Adipocyte (in vitro differentiated cells): ENCODE results near the gene LAMA4.
"Not testable (repeated sequence)": the region's sequence is repeated elsewhere in the genome, so short reads cannot be mapped to it uniquely, and the experiment has no call there.

ENCODE experiments used
- DNase-seq: peaks from one replicate; pipeline ENCODE4 v3.0.0-alpha.2; 2015; ENCODE audit warnings: low read depth
- H3K27me3 ChIP-seq: replicated peaks from 2 replicates; pipeline ENCODE4 v1.7.0; 2013; ENCODE audit warnings: mild to moderate bottlenecking, low read length, moderate library complexity; ENCODE audit not compliant: control insufficient read depth, insufficient read depth
- H3K36me3 ChIP-seq: 2 replicates; pipeline ENCODE4 v1.7.0; 2013; ENCODE audit warnings: low read length, mild to moderate bottlenecking, moderate library complexity; ENCODE audit not compliant: control insufficient read depth, insufficient read depth, severe bottlenecking
- H3K4me1 ChIP-seq: 2 replicates; pipeline ENCODE4 v1.7.0; 2013; ENCODE audit warnings: mild to moderate bottlenecking, low read length, moderate library complexity; ENCODE audit not compliant: control insufficient read depth, insufficient read depth
- H3K4me3 ChIP-seq: 2 replicates; pipeline ENCODE4 v1.7.0; 2013; ENCODE audit warnings: mild to moderate bottlenecking, low read length, moderate library complexity
- H3K9ac ChIP-seq: 2 replicates; pipeline ENCODE4 v1.7.0; 2013; ENCODE audit warnings: mild to moderate bottlenecking, low read length, moderate library complexity
- H3K9me3 ChIP-seq: 2 replicates; pipeline ENCODE4 v1.7.0; 2013; ENCODE audit warnings: mild to moderate bottlenecking, low read length, moderate library complexity; ENCODE audit not compliant: control insufficient read depth

Gene LAMA4

DNA sequence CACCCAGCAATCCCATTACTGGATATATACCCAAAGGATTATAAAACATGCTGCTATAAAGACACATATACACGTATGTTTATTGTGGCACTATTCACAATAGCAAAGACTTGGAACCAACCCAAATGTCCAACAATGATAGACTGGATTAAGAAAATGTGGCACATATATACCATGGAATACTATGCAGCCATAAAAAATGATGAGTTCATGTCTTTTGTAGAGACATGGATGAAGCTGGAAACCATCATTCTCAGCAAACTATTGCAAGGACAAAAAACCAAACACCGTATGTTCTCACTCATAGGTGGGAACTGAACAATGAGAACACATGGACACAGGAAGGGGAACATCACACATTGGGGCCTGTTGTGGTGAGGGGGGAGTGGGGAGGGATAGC is 148.3 kb downstream of the LAMA4 start:
- H3K4me1 ChIP-seq, H3K27me3 ChIP-seq, H3K9ac ChIP-seq, DNase-seq, H3K4me3 ChIP-seq, H3K9me3 ChIP-seq: not testable (repeated sequence)
- peaks cover 59% of the 10 kb centered on the region for H3K36me3 ChIP-seq

DNA sequence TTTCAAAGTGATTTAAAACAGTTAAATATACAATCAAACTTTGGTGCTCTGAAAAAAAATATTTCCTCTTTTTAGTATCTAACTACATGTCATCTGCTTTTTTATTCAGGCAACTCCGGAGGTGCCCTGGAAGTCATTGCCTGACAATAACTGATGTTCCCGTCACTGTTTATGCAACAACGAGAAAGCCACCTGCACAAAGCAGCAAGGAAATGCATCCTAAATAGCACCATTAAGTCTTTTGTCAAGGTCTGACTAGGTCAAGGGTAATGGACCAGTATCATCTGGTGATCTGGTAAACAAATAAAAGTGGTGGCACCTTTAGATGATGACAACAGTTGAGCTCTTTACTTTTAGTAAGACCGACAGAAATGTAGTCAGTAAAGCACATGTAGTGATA is 153.8 kb downstream of the LAMA4 start:
- H3K4me1 ChIP-seq = no peaks in the 10 kb centered on the region
- DNase-seq = no peak
- peaks cover 16% of the 10 kb centered on the region for H3K36me3 ChIP-seq
- H3K9ac ChIP-seq = no peak overlapping the region
- H3K9me3 ChIP-seq = no peaks in the 10 kb centered on the region
- no peak overlapping the region for H3K4me3 ChIP-seq
- H3K27me3 ChIP-seq = no peaks in the 10 kb centered on the region

DNA sequence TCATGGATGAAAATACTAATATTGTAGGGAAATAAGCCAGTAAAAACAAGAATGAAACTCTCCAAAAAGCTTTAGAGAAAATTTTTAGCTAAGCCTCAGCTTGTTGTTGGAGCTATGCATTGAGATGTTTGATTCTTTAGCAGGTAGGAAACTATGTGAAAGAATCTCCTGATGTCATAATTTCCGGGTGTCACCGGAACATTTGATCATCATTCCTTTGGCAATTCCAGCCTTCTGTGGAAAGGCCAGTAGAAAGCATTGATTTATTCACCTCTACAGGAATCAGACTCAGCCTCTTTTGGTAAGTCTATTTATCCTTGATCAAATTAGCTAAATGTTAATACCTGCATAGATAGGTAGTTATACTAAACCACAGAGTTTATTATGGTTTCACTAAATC is 157.5 kb downstream of the LAMA4 start:
- DNase-seq = no peak
- Histone ChIP-seq H3K9me3 (no peaks in the 10 kb centered on the region), H3K27me3 (no peaks in the 10 kb centered on the region), H3K4me1 (no peaks in the 10 kb centered on the region), H3K9ac (no peak overlapping the region), H3K4me3 (no peak overlapping the region), H3K36me3 (peaks cover 9% of the 10 kb centered on the region)

DNA sequence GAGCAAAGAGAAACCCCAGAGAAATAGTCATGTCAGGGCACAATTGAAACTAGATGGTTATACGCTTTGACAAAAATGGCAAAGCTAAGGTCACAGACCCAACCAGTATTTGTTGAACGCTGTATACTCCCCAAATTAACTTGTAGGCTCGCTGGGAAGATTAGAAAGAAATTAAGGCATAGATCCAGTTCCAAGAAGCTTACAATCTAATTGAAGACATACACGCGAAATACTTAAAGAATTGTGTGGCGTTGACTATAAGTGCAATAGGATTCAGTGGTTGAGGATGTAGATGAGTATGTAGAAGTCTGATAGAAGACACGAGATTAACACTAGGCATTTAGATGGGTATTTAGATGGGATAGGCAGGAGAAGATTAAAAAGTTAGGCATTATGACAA is 166.5 kb downstream of the LAMA4 start:
- DNase-seq = peak; percentile 55
- H3K9me3 ChIP-seq = no peaks in the 10 kb centered on the region
- peaks cover 15% of the 10 kb centered on the region for H3K36me3 ChIP-seq
- no peaks in the 10 kb centered on the region for H3K27me3 ChIP-seq
- H3K4me3 ChIP-seq = peak overlapping the region; percentile 89
- peak overlapping the region; percentile 91 for H3K9ac ChIP-seq
- H3K4me1 ChIP-seq = peaks cover 14% of the 10 kb centered on the region

DNA sequence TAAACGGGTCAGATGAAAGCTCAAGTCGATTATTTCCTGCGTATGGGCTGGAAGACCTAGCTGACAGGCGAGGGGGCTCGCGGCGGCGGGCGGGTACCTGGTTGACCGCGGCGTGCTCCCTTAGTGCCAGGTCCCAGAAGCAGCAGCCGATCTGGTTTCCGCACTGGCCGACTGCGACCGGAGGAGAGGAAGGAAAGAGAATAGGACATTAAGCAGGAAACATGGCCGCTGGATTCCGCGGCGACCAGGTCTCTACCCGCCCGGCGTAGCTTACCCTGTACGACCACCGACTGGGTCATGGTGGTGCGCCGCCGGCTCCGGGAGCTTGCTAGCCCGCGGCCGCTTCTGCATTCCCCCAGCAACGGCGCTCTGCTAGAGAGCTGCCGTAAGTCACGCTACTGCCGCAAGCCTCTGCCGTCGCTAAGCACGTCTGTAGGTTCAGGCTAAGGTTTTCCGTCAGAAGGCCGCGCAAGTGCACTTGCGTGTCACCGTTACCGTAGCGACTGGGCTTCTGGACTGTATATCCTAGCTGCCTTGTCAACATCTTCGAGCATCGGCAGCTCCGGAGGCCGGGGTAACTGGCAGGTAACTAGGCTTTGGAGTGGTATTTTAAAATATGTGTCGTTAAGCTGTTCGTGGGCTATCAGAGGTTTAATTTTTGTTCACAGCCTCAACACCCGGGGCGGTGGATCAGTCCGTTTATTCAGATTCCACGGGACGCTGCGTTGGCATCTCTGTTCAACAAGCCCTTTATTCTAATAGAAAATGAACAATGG is 167.0 kb downstream of the LAMA4 start, which contains the start of the genes FAM229B and TUBE1:
Gene FAM229B (plus strand): TSS at position 456 of the 776 bp plus-strand sequence. CDS start 11,693 bp downstream, outside the sequence.
Gene TUBE1 (minus strand): TSS at position 347 of the 776 bp plus-strand sequence. CDS start 48 bp downstream, at position 299.
- H3K4me3 ChIP-seq = peak within 1 kb of the TSS; percentile 89
- no peaks in the 10 kb centered on the region for H3K9me3 ChIP-seq
- peaks cover 14% of the 10 kb centered on the region for H3K4me1 ChIP-seq
- peaks cover 15% of the 10 kb centered on the region for H3K36me3 ChIP-seq
- no peaks in the 10 kb centered on the region for H3K27me3 ChIP-seq
- H3K9ac ChIP-seq = peak within 1 kb of the TSS; percentile 91
- peak; percentile 98 for DNase-seq

DNA sequence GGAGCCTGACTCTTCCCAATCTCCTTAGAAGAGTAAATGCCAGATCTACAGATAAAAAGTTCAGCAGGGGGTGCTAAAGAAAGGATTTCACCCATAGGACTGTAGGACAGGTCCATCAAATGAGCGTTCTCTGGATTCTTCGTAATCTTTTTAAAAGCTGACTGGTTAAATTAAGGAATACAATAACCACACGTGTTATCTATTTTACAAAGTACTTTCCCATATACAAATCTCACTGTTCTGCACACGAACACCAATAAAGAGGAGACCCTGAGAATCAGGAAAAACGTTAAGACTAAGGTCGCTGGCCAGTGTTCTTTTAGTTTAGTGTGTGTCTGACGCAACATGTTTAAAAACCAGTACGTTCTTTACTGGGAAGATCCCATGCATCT is 167.6 kb downstream of the LAMA4 start:
- Histone ChIP-seq H3K4me3 (peak overlapping the region; percentile 89), H3K4me1 (peaks cover 14% of the 10 kb centered on the region), H3K27me3 (no peaks in the 10 kb centered on the region), H3K9me3 (no peaks in the 10 kb centered on the region), H3K9ac (peak overlapping the region; percentile 91), H3K36me3 (peaks cover 15% of the 10 kb centered on the region)
- DNase-seq = peak; percentile 77

DNA sequence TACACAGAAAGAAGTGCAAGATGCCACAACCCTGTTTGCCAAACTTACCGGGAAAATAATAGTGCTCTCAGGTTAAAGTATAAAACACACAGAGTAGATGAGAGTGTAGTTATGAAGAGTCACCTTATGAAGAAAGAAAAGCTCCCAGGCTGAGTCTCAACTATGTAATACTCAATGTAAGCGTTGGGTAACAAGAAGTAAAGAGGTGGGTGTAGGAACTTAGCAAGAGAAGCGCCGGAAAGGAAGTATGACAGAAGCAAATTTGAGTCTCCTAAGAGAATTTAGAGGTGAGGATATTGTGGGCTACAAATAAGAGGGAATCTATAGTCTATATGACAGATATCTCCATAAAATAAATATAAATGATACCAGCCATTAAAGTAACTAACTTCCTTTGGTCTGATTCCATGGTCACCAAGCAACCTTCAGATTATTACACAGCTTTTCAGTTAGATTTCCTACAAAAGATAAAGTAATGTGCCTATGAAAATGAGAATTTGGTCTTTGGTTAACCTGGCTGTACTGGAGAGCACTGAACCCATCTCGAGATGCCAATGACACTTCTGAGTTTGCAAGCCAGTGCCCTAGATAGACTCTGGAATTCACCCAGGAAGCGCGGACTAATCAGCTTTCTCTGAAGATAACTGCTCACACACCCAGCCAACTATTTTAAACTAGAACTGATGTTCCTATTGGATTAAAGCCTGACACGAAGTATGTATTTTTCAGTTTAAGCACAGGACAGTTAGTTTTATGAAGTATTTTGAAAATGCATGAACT is 168.9 kb downstream of the LAMA4 start:
- peaks cover 14% of the 10 kb centered on the region for H3K4me1 ChIP-seq
- no peaks in the 10 kb centered on the region for H3K27me3 ChIP-seq
- DNase-seq = no peak
- H3K9me3 ChIP-seq = no peaks in the 10 kb centered on the region
- peaks cover 21% of the 10 kb centered on the region for H3K36me3 ChIP-seq
- H3K4me3 ChIP-seq = peak overlapping the region; percentile 89
- H3K9ac ChIP-seq = peak overlapping the region; percentile 91

DNA sequence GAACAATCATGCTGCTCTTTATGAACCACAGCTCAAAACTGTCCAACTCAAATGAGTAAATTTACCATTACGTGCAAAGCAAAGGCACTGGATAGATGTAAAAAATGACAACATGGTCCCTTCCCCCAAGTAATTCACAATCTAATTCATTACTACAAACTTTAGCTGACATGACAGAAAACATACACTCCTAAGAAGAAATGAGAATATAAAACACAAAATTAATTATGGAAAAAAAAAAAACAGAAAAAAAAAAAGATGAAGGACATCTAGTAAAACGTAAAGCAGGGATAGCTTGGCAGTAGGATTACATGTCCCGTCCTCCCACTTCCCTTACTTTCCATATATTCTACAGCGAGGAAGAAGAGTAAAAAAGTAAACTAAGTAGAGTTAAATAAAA is 172.8 kb downstream of the LAMA4 start:
- peaks cover 60% of the 10 kb centered on the region for H3K36me3 ChIP-seq
- no peak overlapping the region for H3K4me3 ChIP-seq
- no peaks in the 10 kb centered on the region for H3K9me3 ChIP-seq
- H3K9ac ChIP-seq = no peak overlapping the region
- H3K27me3 ChIP-seq = no peaks in the 10 kb centered on the region
- no peak for DNase-seq
- peaks cover 11% of the 10 kb centered on the region for H3K4me1 ChIP-seq

DNA sequence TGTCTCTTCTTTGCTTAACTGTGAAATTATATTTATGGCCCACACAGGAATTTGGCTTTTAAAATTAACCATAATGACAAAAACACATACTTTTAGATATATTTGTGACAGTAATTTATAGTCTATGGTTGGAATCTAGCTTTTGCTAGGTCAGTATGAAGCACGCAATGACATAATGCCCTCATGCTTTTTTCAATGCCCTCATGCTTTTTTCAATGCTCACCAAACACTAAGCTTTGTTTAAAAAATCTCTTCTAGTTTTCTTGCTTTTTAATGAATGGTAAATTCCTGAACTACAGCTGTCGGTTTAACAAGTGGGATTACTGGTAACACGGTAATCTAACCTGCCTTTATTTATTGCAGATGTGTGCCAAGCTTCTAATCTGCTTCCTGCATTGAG is 187.8 kb downstream of the LAMA4 start:
- Histone ChIP-seq H3K27me3 (no peaks in the 10 kb centered on the region), H3K9me3 (no peaks in the 10 kb centered on the region), H3K4me3 (no peak overlapping the region), H3K9ac (no peak overlapping the region), H3K4me1 (peaks cover 3% of the 10 kb centered on the region), H3K36me3 (peaks cover 31% of the 10 kb centered on the region)
- DNase-seq = no peak

DNA sequence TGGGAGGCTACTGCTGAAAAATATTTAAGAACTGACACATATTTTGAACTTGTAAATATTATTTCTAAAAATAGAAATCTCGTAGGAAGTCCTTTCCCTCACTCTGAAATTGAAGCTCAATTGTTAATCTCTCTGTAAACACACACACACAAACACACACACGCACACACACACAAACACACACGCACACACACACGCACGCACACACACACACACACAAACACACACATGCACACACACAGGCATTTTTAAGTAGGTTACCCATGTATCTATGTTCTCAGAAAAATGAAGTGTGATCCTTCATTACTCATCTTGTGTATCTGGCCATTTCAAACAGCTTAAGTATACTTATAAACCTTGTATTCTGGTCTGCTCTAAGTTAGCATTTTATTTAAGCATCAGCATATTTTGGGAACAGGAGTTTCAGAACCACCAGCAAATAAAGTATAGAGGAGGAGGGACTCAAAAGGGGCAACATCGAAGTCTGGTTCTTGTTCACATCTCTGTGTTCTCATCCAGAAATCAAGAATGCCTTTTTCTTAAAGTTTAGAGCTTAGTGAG is 188.9 kb downstream of the LAMA4 start:
- no peak overlapping the region for H3K4me3 ChIP-seq
- DNase-seq = no peak
- H3K27me3 ChIP-seq = no peaks in the 10 kb centered on the region
- H3K36me3 ChIP-seq = peaks cover 20% of the 10 kb centered on the region
- no peak overlapping the region for H3K9ac ChIP-seq
- peaks cover 6% of the 10 kb centered on the region for H3K4me1 ChIP-seq
- no peaks in the 10 kb centered on the region for H3K9me3 ChIP-seq

DNA sequence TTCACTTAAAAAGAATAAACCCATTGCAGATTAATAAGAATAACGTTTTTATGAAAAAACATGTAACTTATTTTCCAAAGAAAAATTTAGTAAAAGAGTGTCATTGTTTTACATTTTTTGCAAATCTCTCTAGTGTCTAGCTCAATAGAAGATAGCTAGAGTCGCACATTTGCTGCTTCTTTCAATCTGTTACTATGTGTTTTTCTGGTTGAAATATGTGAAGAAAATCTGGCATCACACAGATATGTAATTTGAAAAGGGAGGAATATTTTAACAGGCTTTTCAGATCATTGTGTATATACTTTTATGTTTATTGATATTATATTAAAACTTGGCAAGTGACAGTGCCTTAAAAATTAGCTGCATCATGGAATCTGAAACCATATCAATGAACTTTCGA is 191.4 kb downstream of the LAMA4 start:
- no peak overlapping the region for H3K9ac ChIP-seq
- no peaks in the 10 kb centered on the region for H3K9me3 ChIP-seq
- no peaks in the 10 kb centered on the region for H3K27me3 ChIP-seq
- H3K4me3 ChIP-seq = no peak overlapping the region
- no peak for DNase-seq
- H3K4me1 ChIP-seq = peaks cover 6% of the 10 kb centered on the region
- no peaks in the 10 kb centered on the region for H3K36me3 ChIP-seq
